Keratinocyte (primary cell): Measurements from ENCODE around the gene AFF2. TPM values are rescaled to one million over a fixed set of nuclear protein-coding genes. Genes with fewer than 3 reads are reported as not detected.

Source experiments
- DNase-seq: peaks from one replicate; pipeline ENCODE4 v3.0.0-alpha.2; 2011; ENCODE audit warnings: low read depth, missing footprints, low spot score
- FAIRE-seq: peaks from 2 replicates; lab custom pipeline; 2011; peaks lifted over from hg19 to GRCh38; lab: Jason Lieb, UNC
- H2AFZ ChIP-seq: 2 replicates; pipeline ENCODE4 v1.6.0; 2012; ENCODE audit warnings: low read length, control low read depth, inconsistent platforms; ENCODE audit not compliant: control insufficient read depth
- H3K27ac ChIP-seq: 2 replicates; pipeline ENCODE4 v1.5.1; 2011; ENCODE audit warnings: low read length; ENCODE audit not compliant: control insufficient read depth, insufficient read depth
- H3K27me3 ChIP-seq: 3 replicates; pipeline ENCODE4 v1.6.0; 2011; ENCODE audit warnings: low read length; ENCODE audit not compliant: control insufficient read depth, insufficient read depth; ENCODE audit errors: extremely low read depth
- H3K36me3 ChIP-seq, 2 experiments: 2 replicates in 1 of 2; 3 replicates in 1 of 2; pipeline ENCODE4 v1.5.1; 2011; ENCODE audit warnings: low read length in 2 of 2, mild to moderate bottlenecking in 1 of 2; ENCODE audit not compliant: control insufficient read depth in 2 of 2, insufficient read depth in 2 of 2; ENCODE audit errors: extremely low read depth in 1 of 2
- H3K4me1 ChIP-seq: 3 replicates; pipeline ENCODE4 v1.5.1; 2011; ENCODE audit warnings: low read length; ENCODE audit not compliant: control insufficient read depth, insufficient read depth; ENCODE audit errors: extremely low read depth
- H3K4me2 ChIP-seq: 3 replicates; pipeline ENCODE4 v1.6.0; 2011; ENCODE audit warnings: low read depth, low read length; ENCODE audit not compliant: control insufficient read depth, insufficient read depth; ENCODE audit errors: extremely low read depth
- H3K4me3 ChIP-seq, 3 experiments: fragments of 200-600 bp in 1 of 3; sonication (generic) in 1 of 3; 2 replicates in 2 of 3; 3 replicates in 1 of 3; pipeline ENCODE4 v1.5.1; 2011 to 2016; ENCODE audit warnings: low read length in 3 of 3, mild to moderate bottlenecking in 3 of 3, control low read depth in 2 of 3, inconsistent platforms in 1 of 3, low read depth in 1 of 3, mixed read lengths in 1 of 3, mixed run types in 1 of 3, moderate library complexity in 1 of 3; ENCODE audit not compliant: control insufficient read depth in 2 of 3, insufficient read depth in 2 of 3; ENCODE audit errors: extremely low read depth in 1 of 3
- H3K79me2 ChIP-seq: 2 replicates; pipeline ENCODE4 v1.6.0; 2012; ENCODE audit warnings: low read length; ENCODE audit not compliant: control insufficient read depth, insufficient read depth
- H3K9ac ChIP-seq: 3 replicates; pipeline ENCODE4 v1.6.0; 2011; ENCODE audit warnings: low read length; ENCODE audit not compliant: control insufficient read depth, insufficient read depth; ENCODE audit errors: extremely low read depth
- H3K9me1 ChIP-seq: 3 replicates; pipeline ENCODE4 v1.6.0; 2011; ENCODE audit warnings: low read length; ENCODE audit not compliant: control insufficient read depth, insufficient read depth; ENCODE audit errors: extremely low read depth
- H3K9me3 ChIP-seq: 2 replicates; pipeline ENCODE4 v1.5.1; 2012; ENCODE audit warnings: low read depth, low read length; ENCODE audit not compliant: control insufficient read depth
- H4K20me1 ChIP-seq: 3 replicates; pipeline ENCODE4 v1.6.0; 2011; ENCODE audit warnings: low read length; ENCODE audit not compliant: control insufficient read depth, insufficient read depth; ENCODE audit errors: extremely low read depth
- EZH2 ChIP-seq: IDR thresholded peaks from one replicate; pipeline ENCODE4 v1.6.1; 2012; ENCODE audit warnings: inconsistent platforms, mild to moderate bottlenecking, low read length, moderate library complexity
- dilution Hi-C: fragments of 300-500 bp; cut with MboI; formaldehyde crosslinking; loops from one replicate; pipeline ENCODE4 v1.7.0; 2020; ENCODE audit warnings: low sequenced_read_pairs; ENCODE audit not compliant: extremely low pct_ligation_motif_present
- polyA plus RNA-seq, 5 experiments: library from polyadenylated mRNA; depleted of rRNA in 3 of 5; stranded (reverse) in 3 of 5; stranded (forward) in 1 of 5; unstranded in 1 of 5; fragments of >200 nt; gene quantifications; 1 replicate in 1 of 5; 2 replicates in 3 of 5; 3 replicates in 1 of 5; pipeline versions ENCODE4 v1.2.1 to v1.2.3, GENCODE V29; 2011 to 2012; ENCODE audit warnings: missing spikeins in 2 of 5, low read depth in 1 of 5, low replicate concordance in 1 of 5
- TF ChIP-seq, protein P1 (sequence below), 3 experiments: IDR thresholded peaks in 1 of 3; conservative IDR thresholded peaks in 1 of 3; optimal IDR thresholded peaks in 1 of 3; 2 replicates in 2 of 3; 3 replicates in 1 of 3; pipeline versions ENCODE3 to v1.5.1; 2011; ENCODE audit warnings: low read length in 3 of 3, mild to moderate bottlenecking in 3 of 3, moderate library complexity in 2 of 3, control low read depth in 1 of 3, inconsistent platforms in 1 of 3; ENCODE audit not compliant: insufficient read depth in 2 of 3; ENCODE audit errors: extremely low read depth in 1 of 3

Gene AFF2
- polyA plus RNA-seq, 1 donor (not counting 4 experiments of a cell fraction or from before 2014, with no cell fraction given), result 0.01 TPM

DNA sequence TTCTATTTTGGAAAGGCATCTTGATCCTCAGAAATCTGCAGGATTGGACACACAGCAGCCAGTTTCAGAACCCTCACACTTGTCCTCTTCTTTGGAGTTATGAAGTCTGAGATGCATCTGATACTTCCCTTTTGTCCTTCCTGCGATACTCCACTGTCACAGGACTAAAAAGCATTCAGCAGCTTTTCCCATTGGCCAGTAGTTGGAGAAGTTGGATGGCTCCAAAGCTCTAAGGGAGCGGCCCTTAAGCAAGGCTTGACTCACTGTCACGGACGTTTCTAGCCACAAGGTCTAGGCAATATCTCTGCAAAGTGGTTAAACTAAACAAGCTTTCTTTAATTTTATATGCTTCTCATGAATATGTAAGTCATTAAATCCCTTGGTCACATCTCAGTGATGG lies 417.0 kb downstream of the AFF2 start:
- no peaks in the 10 kb centered on the region for H3K9me1 ChIP-seq
- H3K4me1 ChIP-seq, result no peaks in the 10 kb centered on the region
- TF ChIP-seq, protein P1, sequence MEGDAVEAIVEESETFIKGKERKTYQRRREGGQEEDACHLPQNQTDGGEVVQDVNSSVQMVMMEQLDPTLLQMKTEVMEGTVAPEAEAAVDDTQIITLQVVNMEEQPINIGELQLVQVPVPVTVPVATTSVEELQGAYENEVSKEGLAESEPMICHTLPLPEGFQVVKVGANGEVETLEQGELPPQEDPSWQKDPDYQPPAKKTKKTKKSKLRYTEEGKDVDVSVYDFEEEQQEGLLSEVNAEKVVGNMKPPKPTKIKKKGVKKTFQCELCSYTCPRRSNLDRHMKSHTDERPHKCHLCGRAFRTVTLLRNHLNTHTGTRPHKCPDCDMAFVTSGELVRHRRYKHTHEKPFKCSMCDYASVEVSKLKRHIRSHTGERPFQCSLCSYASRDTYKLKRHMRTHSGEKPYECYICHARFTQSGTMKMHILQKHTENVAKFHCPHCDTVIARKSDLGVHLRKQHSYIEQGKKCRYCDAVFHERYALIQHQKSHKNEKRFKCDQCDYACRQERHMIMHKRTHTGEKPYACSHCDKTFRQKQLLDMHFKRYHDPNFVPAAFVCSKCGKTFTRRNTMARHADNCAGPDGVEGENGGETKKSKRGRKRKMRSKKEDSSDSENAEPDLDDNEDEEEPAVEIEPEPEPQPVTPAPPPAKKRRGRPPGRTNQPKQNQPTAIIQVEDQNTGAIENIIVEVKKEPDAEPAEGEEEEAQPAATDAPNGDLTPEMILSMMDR (optimal IDR thresholded peaks at IDR 0.05 in 1 of 3, IDR thresholded peaks at IDR 0.05 in 1 of 3, conservative IDR thresholded peaks at IDR 0.05 in 1 of 3; ENCODE audit: extremely low read depth in 1 of 3, insufficient read depth in 2 of 3, low read length in 3 of 3), result no peak
- TF ChIP-seq EZH2, result no peak
- FAIRE-seq (no peak), DNase-seq (no peak)
- H3K27me3 ChIP-seq, result no peaks in the 10 kb centered on the region
- no peaks in the 10 kb centered on the region for H3K9me3 ChIP-seq
- no peaks in the 10 kb centered on the region for H3K79me2 ChIP-seq
- no peak overlapping the region for H3K9ac ChIP-seq
- H4K20me1 ChIP-seq, result no peaks in the 10 kb centered on the region
- no peak overlapping the region for H3K4me2 ChIP-seq
- dilution Hi-C loops, result no loop called here
- H3K4me3 ChIP-seq, result no peak overlapping the region
- no peak overlapping the region for H3K27ac ChIP-seq
- H3K36me3 ChIP-seq, result no peaks in the 10 kb centered on the region
- no peak overlapping the region for H2AFZ ChIP-seq

DNA sequence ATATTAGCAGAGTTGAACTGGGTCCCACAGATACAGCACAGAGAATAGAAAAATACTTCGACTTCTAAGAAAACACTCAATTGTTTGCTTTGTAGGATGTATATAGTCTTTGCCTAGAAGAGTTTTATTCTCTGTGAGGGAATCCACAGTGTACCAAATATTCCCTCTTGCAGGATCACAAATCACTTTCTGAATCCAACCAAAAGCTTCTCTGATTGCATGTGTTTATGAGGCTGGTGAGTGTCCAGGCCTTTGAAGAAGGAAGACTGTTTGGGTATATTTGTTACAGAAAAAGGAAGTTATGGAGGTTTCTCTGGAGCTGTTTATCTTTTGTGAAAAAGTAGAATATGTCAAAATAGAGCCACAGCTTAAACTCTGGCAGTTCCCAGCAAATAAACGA lies 423.2 kb downstream of the AFF2 start:
- DNase-seq (no peak), FAIRE-seq (no peak)
- Histone ChIP-seq H3K9me1 (no peaks in the 10 kb centered on the region), H3K79me2 (no peaks in the 10 kb centered on the region), H3K9ac (no peak overlapping the region), H3K4me1 (no peaks in the 10 kb centered on the region), H3K4me3 (no peak overlapping the region), H3K27ac (no peak overlapping the region), H3K9me3 (no peaks in the 10 kb centered on the region), H3K36me3 (no peaks in the 10 kb centered on the region), H4K20me1 (no peaks in the 10 kb centered on the region), H3K4me2 (no peak overlapping the region), H3K27me3 (no peaks in the 10 kb centered on the region), H2AFZ (no peak overlapping the region)
- dilution Hi-C loops, result no loop called here
- no peak for TF ChIP-seq EZH2
- TF ChIP-seq, protein P1 (optimal IDR thresholded peaks at IDR 0.05 in 1 of 3, IDR thresholded peaks at IDR 0.05 in 1 of 3, conservative IDR thresholded peaks at IDR 0.05 in 1 of 3; ENCODE audit: extremely low read depth in 1 of 3, insufficient read depth in 2 of 3, low read length in 3 of 3), result no peak
